Subcutaneous adipose tissue (tissue), 4 donors: ENCODE data around the gene GINS2. TPM values are rescaled to one million over a fixed set of nuclear protein-coding genes. Genes with fewer than 3 reads are reported as not detected.

Experiments used
- CTCF ChIP-seq: fragments of 450-650 bp; IDR thresholded peaks from one replicate; pipeline ENCODE4 v1.5.1; 2016; ENCODE audit warnings: low read depth, mild to moderate bottlenecking, control low read depth, antibody characterized with exemption, moderate library complexity
- total RNA-seq, 4 donors: library from RNA; depleted of rRNA; stranded (reverse); fragments of >200 nt; gene quantifications; one replicate each; pipeline ENCODE4 v1.1.0, GENCODE V29; 2016

Gene GINS2
- total RNA-seq, 4 donors from 2014 or later, result 0.22 to 0.68 TPM; not detected in 2

- TF ChIP-seq CTCF, result no peak
These were observed 15.0 kb downstream of the GINS2 start for GRCh38 chr16:85673529-85674417.

GRCh38 chr16:85670840-85671239 lies 17.9 kb downstream of the GINS2 start:
- TF ChIP-seq CTCF, result no peak

GRCh38 chr16:85668676-85669424 lies 19.9 kb downstream of the GINS2 start:
- TF ChIP-seq CTCF, result no peak

GRCh38 chr16:85667841-85668413 lies 20.8 kb downstream of the GINS2 start:
- TF ChIP-seq CTCF, result no peak

- TF ChIP-seq CTCF, result no peak
These were observed 21.5 kb downstream of the GINS2 start for GRCh38 chr16:85667261-85667660.

- no peak for TF ChIP-seq CTCF
These were observed 22.8 kb downstream of the GINS2 start for GRCh38 chr16:85665929-85666328.

GRCh38 chr16:85665373-85665740 lies 23.4 kb downstream of the GINS2 start:
- TF ChIP-seq CTCF, result no peak
